ENCODE data around the gene TPSD1.
"Not testable (repeated sequence)": the region's sequence is repeated elsewhere in the genome, so short reads cannot be mapped to it uniquely, and the experiment has no call there.

The TPSD1 gene

GRCh38 chr16:1288813-1289476 is 33.1 kb downstream of the TPSD1 start:
- Histone ChIP-seq H3K4me3 (ENCODE audit: low read depth, low read length) (no peak overlapping the region), H3K27me3 (ENCODE audit: insufficient read depth, low read depth, severe bottlenecking) (no peaks in the 10 kb centered on the region), H3K36me3 (no peaks in the 10 kb centered on the region), H3K27ac (no peak overlapping the region), H3K9me3 (ENCODE audit: severe bottlenecking) (no peaks in the 10 kb centered on the region)
- peak; percentile 67 for DNase-seq
- TF ChIP-seq, protein P1, sequence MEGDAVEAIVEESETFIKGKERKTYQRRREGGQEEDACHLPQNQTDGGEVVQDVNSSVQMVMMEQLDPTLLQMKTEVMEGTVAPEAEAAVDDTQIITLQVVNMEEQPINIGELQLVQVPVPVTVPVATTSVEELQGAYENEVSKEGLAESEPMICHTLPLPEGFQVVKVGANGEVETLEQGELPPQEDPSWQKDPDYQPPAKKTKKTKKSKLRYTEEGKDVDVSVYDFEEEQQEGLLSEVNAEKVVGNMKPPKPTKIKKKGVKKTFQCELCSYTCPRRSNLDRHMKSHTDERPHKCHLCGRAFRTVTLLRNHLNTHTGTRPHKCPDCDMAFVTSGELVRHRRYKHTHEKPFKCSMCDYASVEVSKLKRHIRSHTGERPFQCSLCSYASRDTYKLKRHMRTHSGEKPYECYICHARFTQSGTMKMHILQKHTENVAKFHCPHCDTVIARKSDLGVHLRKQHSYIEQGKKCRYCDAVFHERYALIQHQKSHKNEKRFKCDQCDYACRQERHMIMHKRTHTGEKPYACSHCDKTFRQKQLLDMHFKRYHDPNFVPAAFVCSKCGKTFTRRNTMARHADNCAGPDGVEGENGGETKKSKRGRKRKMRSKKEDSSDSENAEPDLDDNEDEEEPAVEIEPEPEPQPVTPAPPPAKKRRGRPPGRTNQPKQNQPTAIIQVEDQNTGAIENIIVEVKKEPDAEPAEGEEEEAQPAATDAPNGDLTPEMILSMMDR (IDR thresholded peaks at IDR 0.05; ENCODE audit: low read depth, low read length) = no peak

DNA sequence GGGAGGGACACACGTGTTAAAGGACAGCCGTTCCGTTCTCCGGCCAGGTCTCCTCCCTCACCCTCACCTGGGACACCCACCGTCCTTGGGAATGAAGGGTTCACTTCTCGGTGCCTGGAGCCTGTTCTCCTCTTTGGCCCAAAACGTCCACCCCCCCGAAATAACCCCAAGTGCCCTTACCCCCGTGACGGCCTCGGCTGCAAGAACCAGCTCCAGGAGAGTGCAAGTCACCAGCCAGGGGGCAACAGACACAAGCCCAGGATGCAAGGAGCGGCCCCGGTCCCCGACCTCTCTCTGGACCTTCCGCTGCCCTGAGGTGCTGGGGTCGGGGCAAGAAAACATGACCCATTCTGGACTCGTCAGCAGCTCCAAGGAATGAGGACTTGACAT is 33.6 kb downstream of the TPSD1 start:
- Histone ChIP-seq H3K4me3 (ENCODE audit: low read depth, low read length) (no peak overlapping the region), H3K27me3 (ENCODE audit: insufficient read depth, low read depth, severe bottlenecking) (no peaks in the 10 kb centered on the region), H3K36me3 (no peaks in the 10 kb centered on the region), H3K9me3 (ENCODE audit: severe bottlenecking) (no peaks in the 10 kb centered on the region), H3K27ac (no peak overlapping the region)
- TF ChIP-seq, protein P1 (IDR thresholded peaks at IDR 0.05; ENCODE audit: low read depth, low read length) = no peak
- DNase-seq = no peak

- TF ChIP-seq, protein P1 (IDR thresholded peaks at IDR 0.05; ENCODE audit: low read depth, low read length) = no peak
- Histone ChIP-seq H3K4me3 (ENCODE audit: low read depth, low read length) (no peak overlapping the region), H3K36me3 (no peaks in the 10 kb centered on the region)
These were observed 34.2 kb downstream of the TPSD1 start for GRCh38 chr16:1290063-1290501.

GRCh38 chr16:1290860-1291575 is 35.1 kb downstream of the TPSD1 start:
- H3K4me3 ChIP-seq (ENCODE audit: low read depth, low read length) = no peak overlapping the region
- no peak overlapping the region for H3K27ac ChIP-seq
- H3K36me3 ChIP-seq = no peaks in the 10 kb centered on the region
- no peaks in the 10 kb centered on the region for H3K9me3 ChIP-seq (ENCODE audit: severe bottlenecking)
- TF ChIP-seq, protein P1 (IDR thresholded peaks at IDR 0.05; ENCODE audit: low read depth, low read length) = no peak
- no peaks in the 10 kb centered on the region for H3K27me3 ChIP-seq (ENCODE audit: insufficient read depth, low read depth, severe bottlenecking)
- DNase-seq = no peak

More at GRCh38 chr16:1290063-1290501, 34.2 kb downstream of the TPSD1 start:
- H3K27me3 ChIP-seq (ENCODE audit: insufficient read depth, low read depth, severe bottlenecking) = no peaks in the 10 kb centered on the region
- H3K27ac ChIP-seq = no peak overlapping the region
- no peaks in the 10 kb centered on the region for H3K9me3 ChIP-seq (ENCODE audit: severe bottlenecking)
- DNase-seq = no peak

GRCh38 chr16:1291576-1291974 is 35.7 kb downstream of the TPSD1 start:
- Histone ChIP-seq H3K4me3 (ENCODE audit: low read depth, low read length) (no peak overlapping the region), H3K27me3 (ENCODE audit: insufficient read depth, low read depth, severe bottlenecking) (no peaks in the 10 kb centered on the region), H3K27ac (no peak overlapping the region)

DNA sequence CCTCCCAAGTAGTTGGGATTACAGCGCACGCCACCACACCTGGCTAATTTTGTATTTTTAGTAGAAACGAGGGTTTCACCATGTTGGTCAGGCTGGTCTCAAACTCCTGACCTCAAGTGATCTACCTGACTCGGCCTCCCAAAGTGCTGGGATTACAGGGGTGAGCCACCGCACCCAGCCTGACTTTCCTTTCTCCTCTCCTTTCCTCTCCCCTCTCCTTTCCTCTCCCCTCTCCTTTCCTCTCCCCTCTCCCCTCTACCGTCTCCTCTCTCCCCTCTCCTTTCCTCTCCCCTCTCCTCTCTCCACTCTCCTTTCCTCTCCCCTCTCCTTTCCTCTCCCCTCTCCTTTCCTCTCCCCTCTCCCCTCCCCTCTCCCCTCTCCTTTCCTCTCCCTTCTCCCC is 36.3 kb downstream of the TPSD1 start:
- H3K9me3 ChIP-seq (ENCODE audit: severe bottlenecking); H3K4me3 ChIP-seq (ENCODE audit: low read depth, low read length); H3K36me3 ChIP-seq; H3K27me3 ChIP-seq (ENCODE audit: insufficient read depth, low read depth, severe bottlenecking); H3K27ac ChIP-seq; DNase-seq: not testable (repeated sequence)

More at GRCh38 chr16:1291576-1291974, 35.7 kb downstream of the TPSD1 start:
- DNase-seq = no peak
- Histone ChIP-seq H3K36me3 (no peaks in the 10 kb centered on the region), H3K9me3 (ENCODE audit: severe bottlenecking) (no peaks in the 10 kb centered on the region)
- TF ChIP-seq, protein P1 (IDR thresholded peaks at IDR 0.05; ENCODE audit: low read depth, low read length) = no peak

GRCh38 chr16:1292808-1293207 is 36.9 kb downstream of the TPSD1 start:
- not testable (repeated sequence) for H3K27me3 ChIP-seq (ENCODE audit: insufficient read depth, low read depth, severe bottlenecking); H3K27ac ChIP-seq; DNase-seq; H3K9me3 ChIP-seq (ENCODE audit: severe bottlenecking); H3K4me3 ChIP-seq (ENCODE audit: low read depth, low read length); H3K36me3 ChIP-seq
